Measurements from ENCODE around the gene DOHH. TPM values are rescaled to one million over a fixed set of nuclear protein-coding genes. Genes with fewer than 3 reads are reported as not detected.
"Not testable (repeated sequence)": the region's sequence is repeated elsewhere in the genome, so short reads cannot be mapped to it uniquely, and the experiment has no call there.

The DOHH gene
- total RNA-seq, 1 donor from 2014 or later, result 28.1 TPM

DNA sequence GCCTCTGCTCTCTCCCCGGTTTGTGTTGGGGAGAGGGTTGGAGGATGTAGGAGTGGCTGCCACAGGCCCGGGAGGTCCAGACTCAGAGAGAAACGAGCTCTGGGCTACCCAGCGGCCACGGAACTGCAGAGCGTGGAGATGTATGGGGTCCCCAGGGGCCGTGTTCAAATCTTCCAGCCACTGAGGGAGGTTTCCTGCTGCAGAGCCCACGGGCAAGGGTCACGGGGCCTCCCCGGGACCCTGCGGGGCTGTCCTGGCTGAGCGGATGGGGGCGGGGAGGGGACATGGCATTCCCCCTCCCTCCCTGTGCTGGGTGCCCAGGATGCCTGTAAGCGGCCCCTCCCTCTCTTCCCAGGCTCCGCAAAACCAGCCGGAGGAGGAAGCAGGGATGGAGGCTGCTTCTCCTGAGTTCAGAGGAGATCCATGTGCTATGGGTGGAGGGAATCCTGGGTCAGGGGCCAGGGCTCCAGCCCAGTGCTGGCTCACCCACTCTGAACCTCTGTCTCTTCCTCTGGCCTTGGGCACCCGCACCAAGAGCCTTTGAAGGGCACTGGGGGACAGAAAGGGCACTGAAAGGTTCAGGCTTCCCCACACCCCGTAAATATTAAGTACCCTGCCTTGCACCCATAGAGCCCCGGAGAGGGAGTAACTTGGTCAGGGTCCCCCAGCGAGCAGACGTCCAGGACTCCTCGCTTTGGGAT, 42.8 kb downstream of the DOHH start:
- no peak for DNase-seq (ENCODE audit: low read depth)
- TF ChIP-seq, protein P1, sequence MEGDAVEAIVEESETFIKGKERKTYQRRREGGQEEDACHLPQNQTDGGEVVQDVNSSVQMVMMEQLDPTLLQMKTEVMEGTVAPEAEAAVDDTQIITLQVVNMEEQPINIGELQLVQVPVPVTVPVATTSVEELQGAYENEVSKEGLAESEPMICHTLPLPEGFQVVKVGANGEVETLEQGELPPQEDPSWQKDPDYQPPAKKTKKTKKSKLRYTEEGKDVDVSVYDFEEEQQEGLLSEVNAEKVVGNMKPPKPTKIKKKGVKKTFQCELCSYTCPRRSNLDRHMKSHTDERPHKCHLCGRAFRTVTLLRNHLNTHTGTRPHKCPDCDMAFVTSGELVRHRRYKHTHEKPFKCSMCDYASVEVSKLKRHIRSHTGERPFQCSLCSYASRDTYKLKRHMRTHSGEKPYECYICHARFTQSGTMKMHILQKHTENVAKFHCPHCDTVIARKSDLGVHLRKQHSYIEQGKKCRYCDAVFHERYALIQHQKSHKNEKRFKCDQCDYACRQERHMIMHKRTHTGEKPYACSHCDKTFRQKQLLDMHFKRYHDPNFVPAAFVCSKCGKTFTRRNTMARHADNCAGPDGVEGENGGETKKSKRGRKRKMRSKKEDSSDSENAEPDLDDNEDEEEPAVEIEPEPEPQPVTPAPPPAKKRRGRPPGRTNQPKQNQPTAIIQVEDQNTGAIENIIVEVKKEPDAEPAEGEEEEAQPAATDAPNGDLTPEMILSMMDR (conservative IDR thresholded peaks at IDR 0.05; ENCODE audit: low read depth, low read length), result no peak
- H3K4me3 ChIP-seq (ENCODE audit: low read depth, low read length), result no peak overlapping the region

DNA sequence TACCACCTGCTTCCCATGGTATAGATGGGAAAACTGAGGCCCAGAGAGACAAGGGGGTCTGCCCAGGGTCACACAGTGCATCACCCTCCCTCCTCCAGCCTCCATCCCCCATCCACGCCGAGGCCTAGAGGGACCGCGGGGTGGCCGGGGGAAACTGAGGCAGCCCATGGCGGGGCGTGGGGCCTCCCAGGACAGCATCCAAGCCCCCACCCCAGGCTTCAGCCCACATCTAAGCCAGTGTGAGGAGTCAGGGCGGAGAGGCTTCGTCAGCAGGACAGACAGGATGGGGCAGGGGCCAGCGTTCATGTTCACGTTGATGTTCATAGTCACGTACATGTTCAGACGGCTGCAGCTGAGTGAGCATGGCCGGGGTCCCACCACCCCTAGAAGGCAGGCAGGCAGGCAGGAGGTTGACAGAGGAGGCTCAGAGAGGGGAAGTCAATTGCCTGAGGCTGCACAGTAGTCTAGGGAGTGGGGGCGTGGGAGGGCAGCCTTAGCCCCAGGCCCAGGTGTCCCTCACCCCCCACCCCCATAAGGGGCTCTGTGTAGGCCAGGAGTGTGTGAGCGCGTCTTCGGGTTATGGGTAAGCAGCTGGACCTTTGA, 43.4 kb downstream of the DOHH start:
- no peak overlapping the region for H3K4me3 ChIP-seq (ENCODE audit: low read depth, low read length)
- TF ChIP-seq, protein P1 (conservative IDR thresholded peaks at IDR 0.05; ENCODE audit: low read depth, low read length), result no peak
- no peak for DNase-seq (ENCODE audit: low read depth)

DNA sequence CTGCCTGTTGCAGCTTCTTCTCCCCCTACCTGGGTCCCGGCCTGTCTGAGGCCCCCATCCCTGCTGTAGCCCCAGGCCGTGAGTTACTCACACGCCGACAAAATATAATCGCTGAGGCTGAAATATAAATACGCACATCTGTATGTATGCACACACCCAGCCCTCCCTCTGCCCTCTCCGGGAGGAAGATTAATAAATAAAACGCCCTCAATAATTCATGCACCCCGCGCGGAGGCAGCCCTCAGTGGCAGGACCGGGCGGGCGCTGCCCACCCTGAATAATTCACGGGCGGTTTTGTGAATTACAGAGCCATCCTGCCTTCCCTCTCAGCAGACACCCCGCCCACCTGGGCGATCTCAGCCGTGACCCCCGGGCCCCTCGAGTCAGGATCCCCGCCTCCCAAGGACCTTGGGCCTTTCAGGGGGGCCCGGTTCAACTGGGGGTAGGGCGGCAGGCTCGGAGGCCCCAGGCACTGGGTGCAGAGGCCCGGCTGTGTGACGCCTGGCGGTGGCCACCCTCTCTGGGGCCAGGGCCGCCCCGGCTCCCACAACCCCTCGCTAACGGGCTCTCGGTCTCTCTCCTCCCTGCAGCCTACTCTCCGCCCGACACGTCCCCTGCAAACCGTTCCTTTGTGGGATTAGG, 44.4 kb downstream of the DOHH start:
- DNase-seq (ENCODE audit: low read depth), result no peak
- TF ChIP-seq, protein P1 (conservative IDR thresholded peaks at IDR 0.05; ENCODE audit: low read depth, low read length), result no peak
- H3K4me3 ChIP-seq (ENCODE audit: low read depth, low read length), result no peak overlapping the region

DNA sequence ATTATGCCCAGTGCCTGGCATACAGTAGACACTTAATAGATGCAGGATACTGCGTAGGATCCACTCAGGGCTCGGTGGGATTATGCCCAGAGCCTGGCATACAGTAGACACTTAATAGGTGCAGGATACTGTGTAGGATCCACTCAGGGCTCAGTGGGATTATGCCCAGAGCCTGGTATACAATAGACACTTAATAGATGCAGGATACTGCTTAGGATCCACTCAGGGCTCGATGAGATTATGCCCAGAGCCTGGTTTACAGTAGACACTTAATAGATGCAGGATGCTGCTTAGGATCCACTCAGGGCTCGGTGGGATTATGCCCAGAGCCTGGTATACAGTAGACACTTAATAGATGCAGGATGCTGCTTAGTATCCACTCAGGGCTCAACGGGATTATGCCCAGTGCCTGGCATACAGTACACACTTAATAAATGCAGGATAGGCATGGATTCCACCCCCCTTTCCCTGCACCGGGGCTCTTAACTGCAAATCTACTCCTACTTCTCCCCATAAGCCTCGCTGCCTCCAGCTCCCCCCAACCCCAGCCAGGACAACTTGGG, 45.0 kb downstream of the DOHH start:
- no peak overlapping the region for H3K4me3 ChIP-seq (ENCODE audit: low read depth, low read length)
- TF ChIP-seq, protein P1 (conservative IDR thresholded peaks at IDR 0.05; ENCODE audit: low read depth, low read length), result no peak
- DNase-seq (ENCODE audit: low read depth), result no peak

DNA sequence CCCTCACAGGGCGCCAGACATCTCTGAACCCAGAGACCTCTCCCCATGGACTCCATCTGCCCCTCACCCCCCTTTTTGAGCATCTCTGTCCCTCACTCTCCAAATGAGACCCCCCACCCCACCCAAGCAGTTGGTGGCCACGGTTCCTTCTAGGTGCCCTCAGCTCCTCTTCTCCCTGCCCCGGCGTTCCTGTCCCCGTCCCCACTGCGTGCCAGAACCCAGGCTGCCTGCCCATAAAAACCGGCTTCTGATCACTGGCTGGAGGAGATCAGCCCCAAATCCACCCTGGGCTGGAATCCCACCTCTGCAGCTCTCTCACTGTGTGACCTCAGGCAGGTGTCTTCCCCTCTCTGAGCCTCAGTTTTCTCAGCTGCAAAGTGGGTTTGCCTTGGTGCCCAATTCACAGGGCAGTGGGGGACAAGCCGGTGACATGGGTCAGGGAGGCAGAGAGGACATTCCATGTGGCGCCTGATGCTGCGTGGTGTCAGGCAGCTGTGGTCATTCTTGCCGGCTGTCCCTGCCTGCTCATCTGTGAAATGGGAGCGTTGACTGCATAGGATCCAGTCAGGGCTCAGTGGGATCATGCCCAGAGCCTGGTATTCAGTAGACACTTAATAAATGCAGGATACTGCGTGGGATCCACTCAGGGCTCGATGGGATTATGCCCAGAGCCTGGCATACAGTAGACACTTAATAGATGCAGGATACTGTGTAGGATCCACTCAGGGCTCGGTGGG, 45.6 kb downstream of the DOHH start:
- no peak for DNase-seq (ENCODE audit: low read depth)
- no peak overlapping the region for H3K4me3 ChIP-seq (ENCODE audit: low read depth, low read length)
- TF ChIP-seq, protein P1 (conservative IDR thresholded peaks at IDR 0.05; ENCODE audit: low read depth, low read length), result no peak

DNA sequence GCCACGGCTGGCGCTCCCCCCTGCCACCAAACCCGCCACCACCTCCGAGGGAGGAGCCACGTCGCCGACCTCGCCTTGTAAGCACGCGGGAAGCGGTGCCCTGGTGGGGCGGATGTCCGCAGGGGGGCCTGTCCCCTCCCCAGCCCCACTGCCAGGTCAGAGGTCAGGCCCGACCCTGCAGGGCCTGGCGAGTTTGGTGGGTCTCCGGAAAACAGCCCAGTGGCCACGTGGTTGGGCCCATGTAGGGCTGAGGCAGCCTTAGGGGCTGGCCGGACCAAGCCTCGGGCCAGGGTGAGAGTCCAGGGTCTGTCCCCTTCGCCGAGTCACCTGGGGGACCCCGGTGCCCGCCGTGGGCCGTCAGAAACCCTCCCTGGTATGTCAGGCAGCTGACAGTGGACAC, 46.6 kb downstream of the DOHH start:
- TF ChIP-seq, protein P1 (conservative IDR thresholded peaks at IDR 0.05; ENCODE audit: low read depth, low read length), result no peak
- H3K4me3 ChIP-seq (ENCODE audit: low read depth, low read length), result no peak overlapping the region
- no peak for DNase-seq (ENCODE audit: low read depth)

DNA sequence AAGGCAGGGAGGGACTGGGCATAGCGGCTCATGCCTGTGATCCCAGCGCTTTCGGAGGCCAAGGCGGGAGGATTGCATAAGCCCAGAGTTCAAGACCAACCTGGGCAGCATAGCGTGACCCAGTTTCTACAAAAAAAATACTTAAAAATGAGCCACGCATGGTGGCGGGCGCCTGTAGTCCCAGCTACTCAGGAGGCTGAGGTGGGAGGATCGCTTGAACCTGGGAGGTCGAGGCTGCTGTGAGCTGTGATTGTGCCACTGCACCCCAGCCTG, 47.6 kb downstream of the DOHH start:
- H3K4me3 ChIP-seq (ENCODE audit: low read depth, low read length); DNase-seq (ENCODE audit: low read depth): not testable (repeated sequence)
